Prostate gland (tissue), 2 donors: ENCODE measurements around the gene CIDEA. TPM values are rescaled to one million over a fixed set of nuclear protein-coding genes. Genes with fewer than 3 reads are reported as not detected.
A peak's percentile ranks its signal among the peaks of the same experiment; 100 is the strongest.
"Not testable (repeated sequence)": the region's sequence is repeated elsewhere in the genome, so short reads cannot be mapped to it uniquely, and the experiment has no call there.

Source experiments
- DNase-seq: peaks from one replicate; pipeline ENCODE4 v3.0.0-alpha.2; 2019; ENCODE audit warnings: low spot score
- H3K27ac ChIP-seq, 2 donors: fragments of 200-600 bp; sonication (generic); 2 replicates each; pipeline ENCODE4 v1.5.1; 2017 to 2019
- H3K27me3 ChIP-seq: fragments of 200-600 bp; sonication (generic); replicated peaks from 2 replicates; pipeline ENCODE4 v1.5.1; 2019; ENCODE audit not compliant: insufficient read depth
- H3K36me3 ChIP-seq, 2 donors: fragments of 200-600 bp; sonication (generic); 1 replicate in 1 of 2; 2 replicates in 1 of 2; pipeline versions ENCODE4 v1.5.1 to v1.8.1; 2017 to 2019
- H3K4me1 ChIP-seq: fragments of 200-600 bp; sonication (generic); replicated peaks from 2 replicates; pipeline ENCODE4 v1.5.1; 2019
- H3K4me3 ChIP-seq, 2 donors: fragments of 200-600 bp; sonication (generic); 2 replicates each; pipeline ENCODE4 v1.5.1; 2017 to 2019
- H3K9me3 ChIP-seq: fragments of 200-600 bp; sonication (generic); 2 replicates; pipeline ENCODE4 v1.5.1; 2017
- CTCF ChIP-seq, 4 experiments: fragments of 200-600 bp in 2 of 4; fragments of 450-650 bp in 2 of 4; sonication (generic) in 2 of 4; IDR thresholded peaks; 1 replicate in 3 of 4; 2 replicates in 1 of 4; pipeline ENCODE4 v1.5.1; 2016 to 2019; ENCODE audit warnings: antibody characterized with exemption in 4 of 4, mild to moderate bottlenecking in 2 of 4, moderate library complexity in 2 of 4
- POLR2A ChIP-seq: fragments of 450-650 bp; IDR thresholded peaks from one replicate; pipeline ENCODE4 v1.6.1; 2016; ENCODE audit warnings: antibody characterized with exemption, mild to moderate bottlenecking
- POLR2AphosphoS5 ChIP-seq: sonication (generic); formaldehyde crosslinking; IDR thresholded peaks from one replicate; pipeline ENCODE4 v1.6.1; 2017; ENCODE audit warnings: antibody characterized with exemption
- WGBS: methylation state at CpG from one replicate; pipeline ENCODE4 v1.1.5; 2018; 5-methylcytosine and 5-hydroxymethylcytosine counted together
- intact Hi-C: fragments of 100-400 bp; cut with DNase I; formaldehyde crosslinking; loops from one replicate; pipeline ENCODE4 v1.14.2; 2022
- total RNA-seq, 2 donors: library from RNA; depleted of rRNA; stranded (reverse); fragments of >200 nt; gene quantifications; one replicate each; pipeline ENCODE4 v1.1.0, GENCODE V29; 2016

The CIDEA gene
- not detected for total RNA-seq

- TF ChIP-seq POLR2A (no peak), CTCF (IDR thresholded peaks at IDR 0.05) (no peak), POLR2AphosphoS5 (no peak)
- Histone ChIP-seq H3K4me1 (no peaks in the 10 kb centered on the region), H3K36me3 (no peaks in the 10 kb centered on the region), H3K27me3 (peaks cover 10% of the 10 kb centered on the region), H3K9me3 (no peaks in the 10 kb centered on the region), H3K27ac (no peak within 1 kb of the TSS), H3K4me3 (peak within 1 kb of the TSS; percentile 9 to 12)
- DNase-seq: no peak
- WGBS: 7% methylated on average over 54 of the region's 69 CpGs
- intact Hi-C loops: no loop called here
These were observed at the start of gene CIDEA for GRCh38 chr18:12254136-12254819. Gene CIDEA, plus strand, starts transcription at chr18:12254361. Its CDS starts 23 bp downstream, at chr18:12254384.

- H3K9me3 ChIP-seq, H3K4me1 ChIP-seq, DNase-seq, H3K4me3 ChIP-seq, H3K27me3 ChIP-seq, intact Hi-C loops, H3K27ac ChIP-seq, H3K36me3 ChIP-seq: not testable (repeated sequence)
- WGBS: 93% methylated on average over 7 of the region's 18 CpGs
These were observed 45.6 kb upstream of the CIDEA start for GRCh38 chr18:12208296-12209153.

- H3K9me3 ChIP-seq, H3K4me1 ChIP-seq, H3K27ac ChIP-seq, DNase-seq, intact Hi-C loops, H3K4me3 ChIP-seq, H3K27me3 ChIP-seq, H3K36me3 ChIP-seq: not testable (repeated sequence)
- whole genome bisulfite sequencing: no CpG with 5 or more reads among the region's 1 CpG
These were observed 41.9 kb upstream of the CIDEA start for GRCh38 chr18:12212308-12212707.

- H3K9me3 ChIP-seq, H3K27me3 ChIP-seq, intact Hi-C loops, H3K4me3 ChIP-seq, H3K36me3 ChIP-seq, DNase-seq, H3K4me1 ChIP-seq, H3K27ac ChIP-seq: not testable (repeated sequence)
- 100% methylated on average over 1 of the region's 1 CpG for WGBS
These were observed 39.7 kb upstream of the CIDEA start for GRCh38 chr18:12214296-12215005.

- H3K9me3 ChIP-seq, H3K27ac ChIP-seq, DNase-seq, H3K27me3 ChIP-seq, H3K4me3 ChIP-seq, H3K36me3 ChIP-seq, intact Hi-C loops, H3K4me1 ChIP-seq: not testable (repeated sequence)
- 96% methylated on average over 2 of the region's 4 CpGs for WGBS
These were observed 37.7 kb upstream of the CIDEA start for GRCh38 chr18:12216471-12216870.

GRCh38 chr18:12218603-12219002, 35.6 kb upstream of the CIDEA start:
- H3K27ac ChIP-seq, H3K4me3 ChIP-seq, H3K9me3 ChIP-seq, H3K4me1 ChIP-seq, DNase-seq, H3K36me3 ChIP-seq, intact Hi-C loops, H3K27me3 ChIP-seq: not testable (repeated sequence)
- 53% methylated on average over 5 of the region's 6 CpGs for WGBS

- H3K27ac ChIP-seq, H3K36me3 ChIP-seq, DNase-seq, intact Hi-C loops, H3K4me3 ChIP-seq, H3K9me3 ChIP-seq, H3K27me3 ChIP-seq, H3K4me1 ChIP-seq: not testable (repeated sequence)
- 83% methylated on average over 1 of the region's 2 CpGs for WGBS
These were observed 32.1 kb upstream of the CIDEA start for GRCh38 chr18:12222041-12222440.

- intact Hi-C loops, H3K27me3 ChIP-seq, H3K9me3 ChIP-seq, H3K27ac ChIP-seq, H3K4me3 ChIP-seq, H3K4me1 ChIP-seq, DNase-seq, H3K36me3 ChIP-seq: not testable (repeated sequence)
- 85% methylated on average over 1 of the region's 1 CpG for WGBS
These were observed 30.8 kb upstream of the CIDEA start for GRCh38 chr18:12223326-12223725.

- H3K36me3 ChIP-seq, H3K9me3 ChIP-seq, H3K27ac ChIP-seq, DNase-seq, intact Hi-C loops, H3K4me3 ChIP-seq, H3K4me1 ChIP-seq, H3K27me3 ChIP-seq: not testable (repeated sequence)
- WGBS: 33% methylated on average over 1 of the region's 2 CpGs
These were observed 27.4 kb upstream of the CIDEA start for GRCh38 chr18:12226807-12227206.

- WGBS: 89% methylated on average over 16 of the region's 27 CpGs
These were observed 26.6 kb upstream of the CIDEA start for GRCh38 chr18:12227399-12228186.

More at GRCh38 chr18:12227399-12228186, 26.6 kb upstream of the CIDEA start:
- H3K4me1 ChIP-seq, H3K4me3 ChIP-seq, H3K36me3 ChIP-seq, DNase-seq, intact Hi-C loops, H3K27ac ChIP-seq, H3K27me3 ChIP-seq, H3K9me3 ChIP-seq: not testable (repeated sequence)
